Ectodermal cell (in vitro differentiated cells): ENCODE measurements around the gene KCNJ9.

Experiments
- H3K27ac ChIP-seq: 2 replicates; pipeline ENCODE4 v1.7.0; 2013; ENCODE audit warnings: mild to moderate bottlenecking, low read depth, low read length; ENCODE audit not compliant: insufficient read depth, poor library complexity, severe bottlenecking
- H3K27me3 ChIP-seq: 2 replicates; pipeline ENCODE4 v1.7.0; 2013; ENCODE audit warnings: mild to moderate bottlenecking, low read length; ENCODE audit not compliant: insufficient read depth, control insufficient read depth, poor library complexity, severe bottlenecking
- H3K36me3 ChIP-seq: one replicate; pipeline ENCODE4 v1.7.0; 2013; ENCODE audit warnings: low read length; ENCODE audit not compliant: control insufficient read depth, insufficient read depth
- H3K4me1 ChIP-seq: one replicate; pipeline ENCODE4 v1.7.0; 2013; ENCODE audit warnings: low read length; ENCODE audit not compliant: control insufficient read depth, insufficient read depth
- H3K4me3 ChIP-seq: 2 replicates; pipeline ENCODE4 v1.7.0; 2013; ENCODE audit warnings: low read depth, low read length, control low read depth; ENCODE audit not compliant: insufficient read depth
- H3K9me3 ChIP-seq: 2 replicates; pipeline ENCODE4 v1.7.0; 2013; ENCODE audit warnings: mild to moderate bottlenecking, low read length, moderate library complexity; ENCODE audit not compliant: control insufficient read depth
- WGBS, 2 experiments: methylation state at CpG; one replicate each; pipeline ENCODE4 v1.1.7; 2013; ENCODE audit warnings: missing lambda C conversion rate in 2 of 2; 5-methylcytosine and 5-hydroxymethylcytosine counted together

KCNJ9 gene

DNA sequence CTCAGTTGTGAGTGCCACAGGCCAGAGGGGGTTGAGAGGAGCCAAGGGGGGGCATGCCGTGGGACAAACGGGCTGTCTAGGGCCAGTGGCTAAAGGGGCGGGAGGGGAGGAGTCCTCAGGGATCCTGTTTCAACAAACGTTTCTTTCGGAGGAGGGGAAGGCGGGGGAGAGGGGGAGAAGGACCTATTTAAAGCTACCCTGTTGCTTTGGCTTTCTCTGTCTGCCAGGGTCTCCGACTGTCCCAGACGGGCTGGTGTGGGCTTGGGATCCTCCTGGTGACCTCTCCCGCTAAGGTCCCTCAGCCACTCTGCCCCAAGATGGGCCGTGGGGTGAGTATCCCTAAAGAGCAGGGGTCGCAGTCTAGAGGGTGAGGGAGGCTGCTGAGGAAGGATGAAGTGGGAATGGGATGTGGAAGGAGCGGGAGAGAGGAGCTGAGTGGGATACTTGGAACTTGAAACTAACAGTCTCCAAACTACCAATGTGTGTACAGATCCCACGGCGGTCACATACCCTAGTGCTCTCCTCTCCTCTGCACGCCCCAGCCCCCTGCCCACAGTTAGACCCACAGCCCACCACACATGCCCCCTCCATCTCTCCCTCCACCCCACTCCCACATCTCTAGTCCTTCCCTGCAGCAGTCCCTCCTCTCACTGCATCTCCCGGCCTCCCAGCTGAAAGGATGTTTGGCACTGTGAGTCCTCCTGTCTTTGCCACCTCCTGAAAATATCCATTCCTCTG, 34.4 kb downstream of the KCNJ9 start, which contains the start of gene ATP1A2:
ATP1A2 (plus strand) TSS at position 215 of the 738 bp plus-strand sequence; CDS start at position 318, 103 bp downstream.
- Histone ChIP-seq H3K36me3 (peaks cover 3% of the 10 kb centered on the region), H3K27me3 (no peaks in the 10 kb centered on the region), H3K27ac (no peak within 1 kb of the TSS), H3K9me3 (no peaks in the 10 kb centered on the region), H3K4me3 (peak within 1 kb of the TSS; percentile 57), H3K4me1 (peaks cover 62% of the 10 kb centered on the region)
- 9 to 12% methylated on average over 16 of the region's 16 CpGs for WGBS, 2 experiments

DNA sequence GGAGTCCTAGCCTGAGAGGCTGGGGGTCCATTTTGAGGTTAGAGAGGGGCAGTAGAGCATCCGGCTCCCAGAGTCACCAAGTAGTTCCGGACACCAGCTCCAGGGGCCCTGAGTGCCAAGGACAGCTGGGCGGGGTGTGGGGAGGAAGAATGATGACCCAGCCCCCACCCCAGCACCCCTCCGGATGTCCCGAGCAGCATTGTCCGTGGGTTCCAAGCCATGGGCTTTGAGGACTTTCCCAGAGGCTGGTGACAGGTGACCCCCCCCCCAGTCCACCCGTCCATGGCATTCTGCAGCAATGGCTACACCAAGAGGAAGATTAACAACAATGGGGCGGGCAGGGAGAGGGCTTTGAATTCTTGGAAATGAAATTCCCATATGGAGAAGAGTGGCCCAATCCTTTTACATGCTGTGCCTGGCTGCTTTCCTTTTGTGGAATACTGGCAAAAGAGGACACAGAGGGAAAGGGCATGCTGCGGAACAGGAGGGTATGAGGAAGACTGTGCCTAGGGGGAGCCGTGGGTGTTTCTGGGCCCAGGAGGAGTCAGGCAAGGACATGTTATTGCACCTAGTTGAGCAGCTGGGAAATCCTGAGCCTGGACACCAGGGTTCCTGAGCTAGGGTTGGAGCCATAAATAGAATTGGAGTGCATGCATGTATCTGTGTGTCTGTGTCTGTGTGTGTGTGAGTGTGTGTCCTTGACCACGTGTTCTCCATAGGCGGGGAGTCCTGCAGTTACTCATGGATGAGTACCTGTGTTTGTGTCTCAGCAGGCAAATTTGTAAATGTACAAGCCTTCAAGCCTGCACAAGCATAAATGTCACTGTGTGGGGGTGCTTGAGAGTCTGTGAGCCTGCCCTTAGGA, 35.2 kb downstream of the KCNJ9 start:
- 39 to 43% methylated on average over 12 of the region's 12 CpGs for WGBS, 2 experiments
- Histone ChIP-seq H3K27ac (no peak overlapping the region), H3K4me1 (peaks cover 58% of the 10 kb centered on the region), H3K4me3 (peak overlapping the region; percentile 57), H3K36me3 (peaks cover 10% of the 10 kb centered on the region), H3K27me3 (no peaks in the 10 kb centered on the region), H3K9me3 (no peaks in the 10 kb centered on the region)

DNA sequence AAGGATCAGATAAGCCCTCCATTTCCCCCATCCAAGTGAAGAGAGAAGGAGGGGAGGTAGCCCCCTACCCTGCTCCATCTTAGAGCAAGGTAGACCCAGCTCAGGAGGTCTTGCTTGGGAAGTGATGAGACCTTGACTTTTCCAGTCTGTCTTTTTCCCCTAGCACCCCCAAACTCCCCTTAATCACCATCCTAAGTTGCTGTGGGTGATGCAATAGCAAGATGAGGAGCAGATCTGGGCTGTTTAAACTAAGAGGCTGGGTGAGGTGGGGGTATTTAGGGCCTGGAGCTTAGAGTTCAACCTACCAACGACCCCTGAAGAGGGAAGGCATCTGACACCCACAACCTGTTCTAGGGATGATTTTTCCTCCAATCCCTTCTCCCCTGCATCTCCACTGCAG, 36.0 kb downstream of the KCNJ9 start:
- H3K27me3 ChIP-seq: no peaks in the 10 kb centered on the region
- peaks cover 16% of the 10 kb centered on the region for H3K36me3 ChIP-seq
- no peaks in the 10 kb centered on the region for H3K9me3 ChIP-seq
- WGBS, 2 experiments: 19 to 20% methylated on average over 1 of the region's 1 CpG
- H3K27ac ChIP-seq: peak overlapping the region; percentile 36
- H3K4me3 ChIP-seq: peak overlapping the region; percentile 57
- H3K4me1 ChIP-seq: peaks cover 54% of the 10 kb centered on the region

GRCh38 chr1:160117709-160118183, 36.4 kb downstream of the KCNJ9 start:
- peaks cover 49% of the 10 kb centered on the region for H3K4me1 ChIP-seq
- WGBS, 2 experiments: 16 to 22% methylated on average over 7 to 8 of the region's 8 CpGs
- peak overlapping the region; percentile 57 for H3K4me3 ChIP-seq

DNA sequence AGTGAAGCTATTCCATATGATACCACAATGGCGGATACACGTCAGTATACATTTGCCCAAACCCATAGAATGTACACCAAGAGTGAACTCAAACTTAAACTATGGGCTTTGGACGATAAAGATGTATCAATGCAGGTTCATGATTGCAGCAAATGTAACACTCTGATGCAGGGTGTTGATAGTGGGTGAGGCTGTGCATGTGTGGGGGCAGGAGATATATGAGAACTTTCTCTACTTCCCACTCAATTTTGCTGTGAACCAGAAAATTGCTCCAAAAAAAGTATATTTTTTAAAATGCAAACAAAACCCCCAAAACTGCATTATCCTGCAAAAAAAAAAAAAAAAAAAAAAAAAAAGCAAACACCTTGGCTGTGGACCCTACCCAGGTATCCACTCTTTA, 37.6 kb downstream of the KCNJ9 start:
- 89 to 96% methylated on average over 3 of the region's 3 CpGs for WGBS, 2 experiments
- peaks cover 38% of the 10 kb centered on the region for H3K4me1 ChIP-seq

More at GRCh38 chr1:160117709-160118183, 36.4 kb downstream of the KCNJ9 start:
- H3K36me3 ChIP-seq: peaks cover 19% of the 10 kb centered on the region
- peak overlapping the region; percentile 36 for H3K27ac ChIP-seq
- no peaks in the 10 kb centered on the region for H3K27me3 ChIP-seq
- H3K9me3 ChIP-seq: no peaks in the 10 kb centered on the region

GRCh38 chr1:160120797-160121196, 39.5 kb downstream of the KCNJ9 start:
- WGBS, 2 experiments: 91 to 98% methylated on average over 5 of the region's 5 CpGs
- H3K4me1 ChIP-seq: peaks cover 22% of the 10 kb centered on the region
- H3K27me3 ChIP-seq: no peaks in the 10 kb centered on the region
- no peaks in the 10 kb centered on the region for H3K9me3 ChIP-seq
- no peak overlapping the region for H3K27ac ChIP-seq
- H3K4me3 ChIP-seq: no peak overlapping the region
- peaks cover 39% of the 10 kb centered on the region for H3K36me3 ChIP-seq

More for the DNA sequence above, 37.6 kb downstream of the KCNJ9 start:
- Histone ChIP-seq H3K36me3 (peaks cover 21% of the 10 kb centered on the region), H3K9me3 (no peaks in the 10 kb centered on the region), H3K27ac (no peak overlapping the region), H3K27me3 (no peaks in the 10 kb centered on the region), H3K4me3 (no peak overlapping the region)

DNA sequence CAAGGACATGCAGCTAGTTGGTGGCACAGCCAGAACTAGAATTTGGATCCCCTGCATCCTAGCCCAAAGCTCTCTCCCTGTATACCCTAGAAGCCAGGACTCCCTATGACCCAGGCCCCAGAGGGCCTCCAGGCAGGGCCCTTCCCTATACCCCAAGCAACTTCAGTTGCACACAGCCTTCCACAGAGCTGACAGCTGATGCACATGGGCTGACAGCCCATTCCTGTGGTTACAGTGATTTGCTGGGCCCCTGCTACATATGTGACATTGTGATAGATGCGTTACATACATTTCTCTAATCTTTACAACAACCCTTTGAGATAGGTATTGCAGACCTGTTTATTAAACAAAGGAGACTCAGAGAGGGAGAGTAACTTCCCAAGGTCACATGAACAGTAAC, 40.0 kb downstream of the KCNJ9 start:
- peaks cover 22% of the 10 kb centered on the region for H3K4me1 ChIP-seq
- no peak overlapping the region for H3K4me3 ChIP-seq
- no peaks in the 10 kb centered on the region for H3K27me3 ChIP-seq
- H3K27ac ChIP-seq: no peak overlapping the region
- WGBS, 2 experiments: 91 to 100% methylated on average over 1 of the region's 1 CpG
- no peaks in the 10 kb centered on the region for H3K9me3 ChIP-seq
- peaks cover 45% of the 10 kb centered on the region for H3K36me3 ChIP-seq

- WGBS, 2 experiments: 91 to 92% methylated on average over 16 of the region's 16 CpGs
- no peak overlapping the region for H3K4me3 ChIP-seq
Measured at GRCh38 chr1:160122978-160123495, 41.7 kb downstream of the KCNJ9 start.

GRCh38 chr1:160123726-160124125, 42.4 kb downstream of the KCNJ9 start:
- Histone ChIP-seq H3K4me1 (peaks cover 6% of the 10 kb centered on the region), H3K27me3 (no peaks in the 10 kb centered on the region), H3K4me3 (no peak overlapping the region), H3K9me3 (no peaks in the 10 kb centered on the region), H3K27ac (no peak overlapping the region), H3K36me3 (peaks cover 68% of the 10 kb centered on the region)

More at GRCh38 chr1:160122978-160123495, 41.7 kb downstream of the KCNJ9 start:
- Histone ChIP-seq H3K36me3 (peaks cover 61% of the 10 kb centered on the region), H3K27ac (no peak overlapping the region), H3K27me3 (no peaks in the 10 kb centered on the region), H3K4me1 (peaks cover 13% of the 10 kb centered on the region), H3K9me3 (no peaks in the 10 kb centered on the region)
